ENCODE measurements around the gene AP3B2.

GRCh38 chr15:82656641-82657266 is 52.9 kb downstream of the AP3B2 start:
- TF ChIP-seq CTCF (conservative IDR thresholded peaks at IDR 0.05; ENCODE audit: low read depth, low read length) (no peak), MXI1 (IDR thresholded peaks at IDR 0.05; ENCODE audit: borderline replicate concordance, low read depth, low read length) (no peak), MAFK (IDR thresholded peaks at IDR 0.05; ENCODE audit: low read depth, low read length) (no peak), BHLHE40 (IDR thresholded peaks at IDR 0.05; ENCODE audit: low read depth, low read length) (no peak), ELK1 (IDR thresholded peaks at IDR 0.05; ENCODE audit: borderline replicate concordance, low read depth, low read length) (no peak), CEBPB (IDR thresholded peaks at IDR 0.05; ENCODE audit: low read depth, low read length) (no peak), POLR2A (IDR thresholded peaks at IDR 0.05; ENCODE audit: low read depth, low read length) (no peak), RFX5 (IDR thresholded peaks at IDR 0.05; ENCODE audit: low read depth, low read length) (no peak), CHD1 (IDR thresholded peaks at IDR 0.05; ENCODE audit: low read depth, low read length) (no peak), NFE2L2 (IDR thresholded peaks at IDR 0.05; ENCODE audit: low read depth, low read length) (no peak), MAZ (IDR thresholded peaks at IDR 0.05; ENCODE audit: borderline replicate concordance, low read depth, low read length) (no peak)
- TF ChIP-seq, protein P1, sequence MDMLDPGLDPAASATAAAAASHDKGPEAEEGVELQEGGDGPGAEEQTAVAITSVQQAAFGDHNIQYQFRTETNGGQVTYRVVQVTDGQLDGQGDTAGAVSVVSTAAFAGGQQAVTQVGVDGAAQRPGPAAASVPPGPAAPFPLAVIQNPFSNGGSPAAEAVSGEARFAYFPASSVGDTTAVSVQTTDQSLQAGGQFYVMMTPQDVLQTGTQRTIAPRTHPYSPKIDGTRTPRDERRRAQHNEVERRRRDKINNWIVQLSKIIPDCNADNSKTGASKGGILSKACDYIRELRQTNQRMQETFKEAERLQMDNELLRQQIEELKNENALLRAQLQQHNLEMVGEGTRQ (IDR thresholded peaks at IDR 0.05; ENCODE audit: low read depth, low read length): no peak

Data from IMR-90 (cell line).